ENCODE data around the gene FAM193A.
"Not testable (repeated sequence)": the region's sequence is repeated elsewhere in the genome, so short reads cannot be mapped to it uniquely, and the experiment has no call there.

Gene FAM193A

DNA sequence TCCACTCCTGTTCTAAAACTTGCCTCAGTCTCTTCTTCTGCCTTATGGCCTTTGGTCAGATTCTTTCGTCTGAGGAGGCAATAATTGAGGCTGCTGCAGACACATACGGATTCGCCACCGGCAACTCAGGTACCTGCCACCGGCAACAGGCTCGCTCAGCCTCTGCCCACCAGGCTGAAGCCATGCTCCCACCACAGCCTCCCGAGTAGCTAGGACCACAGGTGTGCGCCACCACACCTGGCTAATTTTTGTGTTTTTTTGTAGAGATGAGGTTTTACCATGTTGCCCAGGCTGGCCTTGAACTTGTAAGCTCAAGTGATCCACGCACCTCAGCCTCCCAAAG lies 193.1 kb downstream of the FAM193A start:
- no peak for DNase-seq (ENCODE audit: low spot score)

DNA sequence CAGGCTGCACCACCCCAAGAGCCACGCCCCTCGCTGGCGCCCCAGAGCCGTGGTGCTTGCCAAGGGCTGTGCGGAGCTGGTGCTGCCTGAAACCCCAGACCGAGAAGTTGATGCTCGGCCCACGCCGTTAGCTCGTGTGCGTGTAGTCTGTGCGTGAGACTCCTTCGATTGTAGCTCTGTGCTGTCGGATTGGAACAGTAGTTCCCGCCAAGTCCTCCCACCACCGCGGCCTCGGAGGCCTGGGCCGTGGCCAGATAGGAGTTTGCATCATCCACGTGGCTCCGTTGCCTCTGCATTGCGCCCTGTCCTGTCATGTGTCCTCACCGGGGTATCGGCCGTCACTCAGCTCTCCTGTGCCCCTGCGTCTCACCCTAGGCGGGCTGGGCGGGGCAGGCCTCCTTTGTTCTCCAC lies 195.5 kb downstream of the FAM193A start:
- no peak for DNase-seq (ENCODE audit: low spot score)

DNA sequence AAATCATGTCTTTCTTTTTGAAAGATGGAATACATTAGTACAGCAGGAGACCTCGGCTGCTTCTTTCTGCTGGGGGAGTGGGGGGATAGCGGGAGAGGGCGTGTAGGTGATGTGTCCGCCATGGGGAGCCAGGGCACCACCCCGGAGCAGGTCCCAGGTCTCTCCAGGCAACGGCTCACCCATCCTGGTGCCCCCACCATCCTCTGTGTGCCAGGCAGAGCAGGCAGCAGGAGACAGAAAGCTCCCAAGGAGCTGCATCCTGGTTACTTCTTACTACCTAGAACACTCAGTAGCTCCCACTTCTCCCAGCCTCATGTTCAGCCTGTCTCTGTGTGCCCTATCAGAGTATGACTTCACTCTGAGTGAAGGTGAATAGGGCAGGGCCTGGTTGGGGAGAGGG lies 196.1 kb downstream of the FAM193A start:
- no peak for DNase-seq (ENCODE audit: low spot score)

DNA sequence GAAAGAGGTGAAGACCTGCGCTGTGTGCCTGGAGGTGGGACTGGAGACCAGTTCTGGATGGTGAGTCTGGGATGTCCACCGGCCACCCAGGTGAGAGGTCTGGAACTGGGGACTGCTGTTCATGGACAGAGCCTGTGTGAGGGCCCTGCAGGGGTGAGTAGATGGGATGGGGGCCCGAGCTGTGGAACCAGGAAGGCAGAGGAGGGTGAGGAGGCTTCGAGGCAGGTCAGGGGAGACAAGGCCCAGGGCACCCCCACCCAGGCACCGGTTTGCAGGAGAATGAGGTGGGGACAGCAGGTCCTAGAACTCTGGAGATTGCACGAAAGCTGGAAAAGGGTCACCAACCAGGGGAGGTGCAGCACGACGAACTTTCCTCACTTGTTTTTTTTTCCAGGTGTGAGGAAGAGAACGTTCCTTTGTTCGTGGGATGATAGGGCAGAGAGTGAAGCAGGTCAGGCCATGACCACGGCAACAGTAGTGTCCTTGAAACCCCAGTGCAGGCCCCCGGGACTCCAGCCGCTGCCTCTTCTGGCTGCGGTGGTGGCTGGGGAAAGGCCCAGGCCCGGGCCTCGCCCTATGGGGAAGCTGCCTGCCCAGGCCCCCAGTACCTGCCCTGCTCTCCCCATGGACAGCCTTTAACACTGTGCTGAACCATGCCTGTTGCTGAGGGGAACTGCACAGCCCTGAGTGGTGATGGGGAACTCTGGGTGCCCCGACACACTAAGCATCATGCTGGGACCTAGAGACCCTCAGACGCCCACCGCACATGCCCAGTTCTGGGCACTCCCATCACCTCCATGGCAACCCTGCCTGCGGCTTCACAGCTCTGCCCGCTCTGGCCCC lies 196.8 kb downstream of the FAM193A start:
- DNase-seq (ENCODE audit: low spot score), result no peak

DNA sequence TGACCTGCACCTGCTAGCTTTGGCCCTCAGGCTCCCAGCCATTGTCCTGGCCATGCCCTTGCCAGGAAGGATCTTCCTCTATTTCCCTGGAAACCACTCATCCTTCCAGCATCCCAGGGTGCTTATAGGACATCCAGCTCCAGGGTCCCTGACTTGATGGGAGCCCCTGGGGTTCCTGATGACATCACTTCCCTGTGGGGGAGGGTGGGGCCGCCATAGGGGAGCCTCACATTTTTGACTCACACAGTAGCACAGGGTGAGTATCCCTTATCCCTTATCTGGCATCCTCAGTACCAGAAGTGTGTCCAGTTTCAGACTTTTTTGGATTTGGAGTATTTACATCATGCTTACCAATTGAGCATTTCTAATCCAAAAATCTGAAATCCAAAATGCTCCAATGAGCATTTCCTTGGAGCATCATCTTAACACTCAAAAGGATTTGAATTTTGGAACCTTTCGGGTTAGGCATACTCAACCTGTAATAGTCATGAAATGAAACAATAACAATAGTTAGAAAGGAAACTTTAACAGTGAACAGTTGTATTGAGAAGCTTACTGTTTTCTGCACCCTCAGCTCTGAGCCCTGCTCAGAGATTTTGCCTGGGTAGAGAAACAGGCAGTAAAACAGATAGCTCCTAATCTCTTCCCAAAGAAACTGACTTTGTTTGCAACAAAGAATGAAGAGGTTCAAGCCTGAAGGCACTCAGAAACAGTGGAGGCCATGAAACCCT lies 197.6 kb downstream of the FAM193A start:
- DNase-seq (ENCODE audit: low spot score), result no peak

DNA sequence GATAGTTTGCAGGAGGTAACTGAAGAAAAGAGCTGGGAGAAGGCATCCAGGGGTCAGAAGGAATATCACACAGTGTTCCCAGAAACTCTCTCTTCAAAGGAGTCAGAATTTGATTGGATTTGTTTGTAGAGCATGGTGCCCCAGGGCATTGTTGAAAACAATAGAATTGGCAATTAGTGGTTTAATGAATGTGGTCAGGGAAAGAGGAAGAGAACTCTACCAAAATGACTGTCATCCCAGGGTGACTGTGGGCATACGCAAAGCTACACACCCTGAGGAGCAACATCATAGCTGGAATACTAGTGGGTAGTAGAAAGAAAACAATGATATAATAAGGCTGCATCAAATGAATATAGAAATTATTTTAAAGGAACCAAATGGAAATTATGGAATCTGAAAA lies 198.2 kb downstream of the FAM193A start:
- DNase-seq (ENCODE audit: low spot score), result no peak

DNA sequence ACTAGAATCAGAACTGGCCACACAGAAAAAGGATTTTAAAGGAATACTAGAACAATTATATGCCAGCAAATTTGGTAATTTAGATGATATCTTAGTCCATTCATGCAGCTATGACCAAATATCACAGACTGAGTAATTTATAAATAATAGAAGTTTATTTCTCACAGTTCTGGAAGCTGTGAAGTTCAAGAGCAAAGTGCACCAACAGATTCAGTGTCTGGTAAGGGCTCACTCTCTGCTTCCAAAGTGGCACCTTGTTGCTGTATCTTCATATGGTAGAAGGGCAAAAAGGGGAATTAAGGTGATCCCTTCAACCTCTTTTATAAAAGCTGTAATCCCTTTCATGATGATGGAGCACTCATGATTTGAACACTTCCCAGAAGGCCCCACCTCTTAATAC lies 199.4 kb downstream of the FAM193A start:
- DNase-seq (ENCODE audit: low spot score), result no peak

DNA sequence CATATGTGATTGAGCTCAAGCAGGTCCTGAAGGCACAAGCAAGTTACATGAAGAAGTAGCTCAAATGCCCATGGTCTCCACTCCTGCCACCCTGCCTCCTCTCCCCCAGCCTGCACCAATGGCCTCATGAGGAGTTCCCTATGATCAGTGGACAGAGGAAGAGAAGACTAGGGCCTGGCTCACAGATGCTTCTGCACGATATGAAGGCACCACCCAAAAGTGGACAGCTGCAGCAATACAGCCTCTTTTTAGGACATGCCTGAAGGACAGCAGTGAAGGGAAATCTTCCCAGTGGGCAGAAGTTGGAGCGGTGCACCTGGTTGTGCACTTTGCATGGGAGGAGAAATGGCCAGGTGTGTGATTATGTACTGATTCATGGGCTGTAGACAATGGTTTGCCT lies 201.8 kb downstream of the FAM193A start:
- DNase-seq (ENCODE audit: low spot score), result not testable (repeated sequence)

DNA sequence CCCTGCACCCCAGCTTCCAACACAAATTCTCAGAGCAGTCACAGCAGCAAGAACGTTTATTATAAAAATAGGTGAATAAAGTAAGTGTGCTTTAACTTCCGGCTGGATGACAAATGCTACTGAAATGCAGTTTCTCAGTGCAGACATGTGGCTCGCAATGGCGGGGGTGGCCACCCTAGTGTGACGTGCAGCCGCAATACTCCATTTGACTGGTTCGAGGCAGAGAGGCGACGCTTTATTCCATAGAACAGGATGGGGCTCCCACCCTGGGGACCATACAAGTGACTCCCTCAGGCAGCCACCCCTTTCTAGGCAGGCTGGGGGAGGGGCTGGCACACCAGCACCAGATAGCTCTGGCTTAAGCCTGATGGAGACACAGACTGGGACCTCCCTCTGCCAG lies 205.2 kb downstream of the FAM193A start:
- no peak for DNase-seq (ENCODE audit: low spot score)

DNA sequence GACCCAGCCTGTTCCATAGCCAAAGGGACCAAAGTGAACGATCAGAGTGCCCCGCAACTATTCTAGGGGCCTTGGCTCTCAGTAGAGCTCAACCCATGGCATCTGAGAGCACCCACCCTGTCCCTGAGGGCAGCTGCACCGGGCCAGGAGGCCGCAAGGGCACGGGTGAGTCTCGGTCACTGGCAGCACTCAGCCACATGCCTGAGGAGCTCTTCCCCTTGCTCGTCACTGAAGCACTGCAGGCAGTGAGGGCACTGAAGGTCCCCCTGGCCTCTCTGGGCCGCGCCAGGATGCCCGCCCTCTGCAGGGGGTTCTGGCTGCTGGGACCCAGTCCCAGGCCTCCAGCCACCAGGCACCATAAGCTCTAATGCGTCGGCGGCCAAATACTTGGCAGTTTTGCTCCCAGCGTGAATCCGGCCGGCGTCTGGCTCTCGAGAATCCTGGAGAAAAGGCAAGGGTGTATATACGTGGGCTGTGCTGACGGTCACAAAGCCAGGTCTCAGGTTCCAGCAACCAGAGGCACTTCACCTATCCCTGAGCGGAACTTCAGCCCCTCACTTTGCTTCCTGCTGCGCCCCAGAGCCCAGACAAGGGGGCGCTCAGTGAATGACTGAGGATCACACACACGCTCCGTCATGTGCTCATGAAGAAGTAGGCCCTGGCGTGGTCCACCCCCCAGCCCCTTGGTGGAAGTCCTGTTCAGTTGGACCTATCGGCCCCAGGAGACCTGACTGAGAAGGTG lies 205.8 kb downstream of the FAM193A start:
- no peak for DNase-seq (ENCODE audit: low spot score)

DNA sequence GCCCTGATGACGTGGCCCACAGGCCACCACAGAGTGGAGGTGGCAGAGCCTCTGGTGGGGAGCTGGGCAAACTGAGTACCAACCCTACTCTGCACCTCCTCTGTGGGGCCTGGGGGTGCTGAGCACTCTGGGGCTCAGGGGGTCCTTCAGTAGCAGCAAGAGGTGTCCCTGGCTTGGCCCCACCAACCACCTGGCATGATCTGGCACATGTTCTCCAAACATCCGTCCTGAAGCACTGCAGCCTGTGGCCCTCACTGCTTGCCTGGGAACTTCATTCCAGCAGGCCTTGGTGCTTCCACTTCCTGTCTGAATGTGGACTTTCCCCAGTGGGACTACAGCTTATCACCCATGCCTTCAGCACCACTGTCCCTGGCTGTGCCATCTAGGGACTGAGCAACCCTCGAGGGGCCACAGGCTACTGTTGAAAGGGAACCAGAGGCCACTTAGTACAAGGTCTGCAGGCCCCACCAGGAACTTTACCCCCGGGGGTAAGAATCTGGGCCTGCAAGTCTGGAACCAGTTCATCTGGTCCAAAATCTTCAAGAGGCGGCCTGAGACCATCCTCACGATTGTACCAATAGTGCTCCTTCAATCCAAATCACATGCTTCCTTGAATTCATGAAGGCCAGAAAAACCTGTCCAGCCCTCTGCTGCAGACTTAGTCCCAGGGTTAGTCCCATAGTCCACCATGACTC lies 206.5 kb downstream of the FAM193A start:
- DNase-seq (ENCODE audit: low spot score), result no peak

DNA sequence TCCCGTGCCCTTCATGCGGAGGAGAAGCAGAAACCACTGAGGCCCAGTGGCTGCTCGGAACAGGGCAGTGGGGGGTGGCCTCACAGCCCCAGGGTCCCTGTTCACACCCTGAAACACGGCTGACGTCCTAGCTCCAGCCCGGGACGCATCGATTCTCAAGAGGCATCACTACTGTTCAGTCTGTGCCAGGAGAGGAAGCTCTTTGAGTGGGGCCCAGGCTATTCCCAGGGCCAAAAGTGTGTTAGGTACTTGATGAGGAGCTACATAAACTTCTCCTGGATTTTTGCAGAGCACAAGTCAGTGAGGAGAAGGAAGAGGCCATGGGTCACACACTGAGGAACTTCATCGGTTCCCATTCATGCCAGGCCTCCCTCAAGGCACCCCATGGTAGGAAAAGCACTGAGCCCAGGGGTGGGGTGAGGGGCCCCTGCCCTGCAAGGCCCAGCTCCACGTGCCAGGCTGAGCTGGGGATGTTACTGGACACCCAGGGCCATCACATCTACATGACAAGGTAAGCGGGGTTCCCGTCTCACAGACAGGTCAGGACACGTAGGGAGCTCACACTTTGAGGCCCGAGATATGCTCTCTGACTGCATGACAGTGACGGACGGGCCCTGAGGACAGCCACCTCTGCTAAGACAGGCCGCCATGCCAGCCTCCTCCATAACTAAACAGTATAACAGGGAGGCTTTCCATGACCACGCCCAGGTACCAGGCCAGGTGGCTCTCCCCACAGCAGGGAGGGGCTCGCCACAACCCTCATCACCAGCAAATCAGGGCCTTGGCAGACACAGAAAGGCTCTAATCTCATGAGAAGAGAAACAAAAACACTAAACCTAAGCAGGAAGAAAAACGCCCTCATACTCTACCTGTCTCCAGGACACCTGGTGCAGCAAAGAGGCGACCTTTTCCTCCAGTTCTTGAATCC lies 207.3 kb downstream of the FAM193A start:
- DNase-seq (ENCODE audit: low spot score), result no peak

DNA sequence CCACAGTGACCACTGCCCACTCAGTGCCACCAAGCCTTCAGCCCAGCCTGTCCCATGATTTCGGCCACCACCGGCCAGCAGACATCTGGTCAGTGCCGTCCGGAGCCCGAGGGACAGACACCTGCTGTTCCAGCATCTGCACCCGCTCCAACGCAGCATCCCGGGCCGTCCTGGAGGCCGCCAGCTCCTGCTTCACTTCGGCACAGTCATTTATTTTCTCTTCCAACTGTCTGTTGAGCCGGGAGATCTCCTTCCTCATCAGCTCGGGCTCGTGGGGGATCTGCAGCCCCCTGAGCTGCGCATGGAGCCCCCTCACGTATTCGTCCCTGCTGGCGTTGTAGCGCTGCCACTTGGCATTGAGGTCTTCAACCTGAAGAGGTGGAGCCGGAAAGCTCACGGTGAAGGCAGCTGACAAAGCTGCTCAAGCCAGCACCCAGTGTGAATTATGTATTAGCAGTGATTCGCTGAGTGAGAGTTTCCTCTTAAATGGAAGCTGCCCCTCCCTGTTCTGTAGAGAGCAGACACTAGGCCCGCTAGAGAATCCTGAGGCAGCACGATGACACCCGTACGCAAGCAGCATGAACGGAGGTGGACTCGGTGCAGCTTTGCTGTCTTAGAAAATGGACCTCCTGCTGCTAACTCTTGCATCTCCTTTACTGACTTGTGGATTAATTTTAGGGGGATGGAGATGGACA lies 208.3 kb downstream of the FAM193A start:
- no peak for DNase-seq (ENCODE audit: low spot score)

DNA sequence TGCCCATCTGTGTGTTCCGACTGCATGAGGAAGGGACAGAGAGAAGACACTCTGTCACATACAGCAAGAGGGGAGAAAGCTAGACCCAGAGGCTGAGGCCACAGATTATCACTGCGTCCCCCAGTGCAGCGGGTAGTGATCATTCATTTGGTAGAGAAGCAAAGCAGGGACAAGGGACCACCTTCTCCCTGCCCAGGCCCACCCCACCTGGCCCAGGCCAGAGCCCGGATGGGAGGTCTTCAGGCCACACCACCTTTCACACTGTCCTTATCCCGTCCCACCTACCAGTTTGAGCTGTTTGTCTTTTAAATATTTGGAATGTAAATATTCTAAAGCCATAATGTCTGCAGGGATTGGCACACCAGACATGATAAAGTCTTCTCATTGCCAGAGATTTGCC lies 209.1 kb downstream of the FAM193A start:
- DNase-seq (ENCODE audit: low spot score), result no peak

DNA sequence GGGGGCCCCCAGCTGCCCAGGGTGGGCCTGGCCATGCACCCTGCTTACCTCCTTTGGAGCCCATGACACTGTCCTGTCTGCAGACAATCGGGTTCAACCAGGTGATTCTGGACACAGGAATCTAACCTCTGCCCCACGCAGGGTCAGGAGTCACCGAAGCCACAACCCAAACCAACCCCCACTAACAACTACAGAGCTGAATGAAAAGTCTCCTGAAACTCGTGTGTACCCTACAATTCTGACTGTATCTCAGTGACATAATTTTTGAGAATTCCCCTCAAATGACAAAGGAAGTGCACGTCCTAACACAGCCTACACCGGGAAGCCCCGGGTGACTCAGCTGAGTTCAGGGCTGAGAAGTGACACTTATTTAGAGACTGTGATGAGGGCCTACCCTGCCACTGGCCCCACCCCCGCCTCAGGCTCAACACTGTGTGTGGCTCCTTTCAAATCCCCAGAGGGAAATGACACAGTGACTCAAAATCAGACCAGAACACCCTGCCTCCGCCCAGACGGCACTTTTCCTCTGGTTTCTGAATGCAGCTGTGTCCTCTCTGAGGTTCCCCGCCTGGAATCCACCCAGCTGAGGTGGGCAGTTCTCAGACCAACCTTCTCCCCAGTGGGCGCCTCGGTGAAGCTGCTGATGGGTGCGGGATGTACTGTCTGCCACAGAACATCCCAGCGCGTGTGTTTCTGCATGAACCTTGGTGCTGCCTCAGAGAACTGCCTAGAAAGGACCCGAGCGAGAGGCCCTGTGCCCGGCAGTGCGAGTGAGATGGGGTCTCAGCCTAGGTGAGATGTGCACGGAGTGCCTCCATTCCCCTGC lies 209.7 kb downstream of the FAM193A start:
- no peak for DNase-seq (ENCODE audit: low spot score)

DNA sequence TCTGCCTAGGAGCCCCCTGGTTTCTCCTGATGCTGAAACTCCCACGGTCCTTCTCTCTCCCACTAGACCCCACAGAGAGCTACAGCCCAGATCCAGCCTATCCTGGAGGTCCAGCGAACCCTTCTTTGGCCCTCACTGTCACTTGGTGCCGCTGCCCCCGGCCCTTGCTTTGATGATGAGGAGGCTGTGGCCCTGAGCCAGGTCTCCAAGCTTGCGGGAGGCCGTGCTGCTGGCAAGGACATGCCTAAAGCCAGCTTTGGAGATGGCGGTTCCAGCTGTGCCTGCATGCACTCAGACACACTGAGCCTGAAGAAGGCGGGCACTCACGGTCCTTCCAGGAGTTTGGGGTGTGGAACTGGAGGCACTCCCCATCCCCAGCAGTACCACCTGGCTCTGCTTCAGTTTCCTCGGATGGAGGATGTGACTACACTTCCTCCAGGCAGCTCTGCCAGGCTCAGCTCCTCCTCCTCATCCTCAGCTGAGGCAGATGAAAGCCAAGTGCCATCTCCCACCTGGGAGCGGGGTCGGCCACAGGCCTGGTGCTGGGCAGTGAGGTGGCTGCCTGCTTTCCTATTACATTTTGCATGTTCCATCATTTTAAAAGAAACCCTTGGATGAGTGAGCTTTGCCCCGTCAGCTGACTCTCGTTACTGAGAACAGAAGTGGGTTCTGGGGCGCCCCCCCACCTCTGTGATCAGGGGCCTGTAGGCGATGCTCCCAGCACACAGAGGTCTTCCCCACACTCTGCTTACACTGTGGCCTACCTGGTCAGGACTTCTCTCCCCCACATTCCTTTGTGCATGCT lies 210.6 kb downstream of the FAM193A start:
- DNase-seq (ENCODE audit: low spot score), result no peak

DNA sequence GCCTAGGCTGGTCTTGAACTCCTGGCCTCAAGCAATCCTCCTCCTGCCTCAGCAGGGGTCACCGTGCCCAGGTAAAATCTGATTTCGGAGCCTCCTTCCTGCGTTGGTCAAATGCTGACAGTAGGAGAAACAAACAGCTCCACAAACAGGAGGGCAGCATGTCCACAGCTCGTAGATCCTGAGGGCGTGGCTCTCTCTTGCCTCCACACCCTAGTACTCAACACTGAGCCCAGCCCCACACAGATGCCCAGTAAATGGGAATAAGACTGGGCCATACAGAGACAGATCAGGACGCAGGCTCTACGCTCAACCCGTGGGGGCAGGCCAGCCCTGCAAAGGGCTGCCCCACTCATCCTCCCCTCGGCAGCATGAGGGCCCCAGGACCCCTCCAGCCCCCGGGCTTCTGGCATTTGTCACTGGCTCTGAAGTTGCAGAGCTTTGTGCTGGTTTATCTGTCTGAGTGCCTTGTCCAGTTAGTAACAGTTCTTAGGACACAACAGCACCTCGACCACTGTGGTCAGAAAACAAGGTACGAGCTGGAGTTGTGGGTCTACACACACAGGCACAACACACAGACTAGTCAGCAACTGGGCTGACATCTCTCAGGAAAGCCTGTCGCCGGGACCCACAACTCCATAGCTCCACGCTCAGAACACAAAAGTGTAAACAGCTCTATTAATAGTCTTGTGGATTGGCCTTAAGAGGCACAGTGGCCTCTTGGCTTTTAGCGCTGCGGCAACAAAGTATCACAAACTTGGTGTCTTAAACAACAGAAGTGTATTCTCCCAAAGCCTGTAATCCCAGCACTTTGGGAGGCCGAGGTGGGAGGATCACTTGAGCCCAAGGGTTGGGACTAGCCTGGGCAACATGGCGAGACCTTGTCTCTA lies 214.5 kb downstream of the FAM193A start:
- no peak for DNase-seq (ENCODE audit: low spot score)

DNA sequence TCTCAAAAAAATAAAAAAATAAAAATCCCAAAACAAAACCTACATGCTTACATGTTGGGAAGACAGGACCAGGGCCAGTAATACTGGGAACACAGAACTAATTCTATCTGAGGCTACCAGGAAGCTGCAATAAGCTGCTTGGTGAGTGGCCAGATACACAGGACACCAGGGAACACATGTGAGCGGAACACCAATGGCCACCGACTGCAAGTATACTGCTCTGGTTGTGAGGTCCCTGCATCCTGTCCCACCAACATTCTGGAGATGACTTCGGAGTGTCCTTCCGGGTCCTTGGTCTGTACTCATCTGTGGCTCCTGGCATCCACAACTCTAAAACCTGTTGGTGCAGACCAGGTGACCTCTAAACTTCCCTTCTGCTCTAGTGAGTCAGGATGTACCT lies 217.0 kb downstream of the FAM193A start:
- no peak for DNase-seq (ENCODE audit: low spot score)

Measured in ecto neural progenitor cell (in vitro differentiated cells).